HG02759 (cell line): Measurements from ENCODE around the gene PZP.
"Not testable (repeated sequence)": the region's sequence is repeated elsewhere in the genome, so short reads cannot be mapped to it uniquely, and the experiment has no call there.

Experiments
- ATAC-seq: cut with Tn5 transposase; IDR thresholded peaks from one replicate; pipeline ENCODE4 v1.9.1; 2021; ENCODE audit warnings: mild to moderate bottlenecking, moderate library complexity; ENCODE audit not compliant: unreplicated experiment

The PZP gene

DNA sequence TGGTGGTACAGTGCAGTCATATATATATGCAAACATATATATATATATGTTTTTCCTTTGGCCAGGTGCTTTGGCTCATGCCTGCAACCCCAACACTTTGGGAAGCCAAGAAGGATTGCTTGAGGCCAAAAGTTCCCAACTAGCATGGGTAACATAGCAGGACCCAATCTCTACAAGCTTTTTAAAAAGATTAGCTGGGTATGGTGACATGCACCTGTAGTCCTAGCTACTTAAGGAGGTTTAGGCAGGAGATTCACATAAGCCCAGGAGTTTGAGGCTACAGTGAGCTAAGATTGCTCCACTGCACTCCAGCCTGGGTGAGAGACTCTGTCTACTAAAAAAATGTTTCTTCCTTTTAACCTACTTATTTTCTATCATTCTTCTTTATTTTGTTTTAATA, 10.2 kb downstream of the PZP start:
- ATAC-seq = no peak

DNA sequence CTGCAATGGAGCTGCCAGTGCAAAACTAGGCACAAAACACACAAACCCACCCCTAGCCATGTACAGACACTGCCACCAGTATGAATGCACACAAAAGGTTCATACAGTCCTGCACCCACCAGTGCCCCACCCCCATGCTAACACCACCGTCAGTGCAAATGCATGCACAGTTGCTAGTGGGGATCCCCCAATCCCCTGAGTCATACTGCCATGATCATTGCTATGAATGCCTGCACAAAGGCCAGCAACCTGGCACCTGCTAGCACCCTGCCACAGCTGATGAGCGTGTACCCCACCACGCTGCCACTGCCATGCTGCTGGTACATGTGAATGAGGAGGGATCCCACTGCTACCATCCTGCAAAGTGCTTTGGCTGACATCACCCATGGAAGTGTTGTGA, 23.9 kb downstream of the PZP start:
- ATAC-seq = no peak

DNA sequence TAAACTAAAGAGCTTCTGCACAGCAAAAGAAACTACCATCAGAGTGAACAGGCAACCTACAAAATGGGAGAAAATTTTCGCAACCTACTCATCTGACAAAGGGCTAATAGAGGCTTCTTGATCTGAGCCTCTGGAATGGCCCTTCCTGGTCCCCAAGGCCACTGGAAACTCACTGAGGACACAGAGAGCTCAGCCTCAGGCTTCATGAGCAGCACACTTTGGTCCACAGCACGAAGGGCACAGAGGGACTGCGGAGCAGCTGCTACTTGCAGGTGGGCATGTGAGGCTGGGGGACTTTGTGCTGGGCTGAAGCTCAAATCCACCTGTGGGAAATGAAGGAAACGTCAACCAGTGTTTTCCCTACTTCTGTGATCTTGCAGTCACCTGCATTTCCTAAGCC, 27.4 kb downstream of the PZP start:
- ATAC-seq = no peak

DNA sequence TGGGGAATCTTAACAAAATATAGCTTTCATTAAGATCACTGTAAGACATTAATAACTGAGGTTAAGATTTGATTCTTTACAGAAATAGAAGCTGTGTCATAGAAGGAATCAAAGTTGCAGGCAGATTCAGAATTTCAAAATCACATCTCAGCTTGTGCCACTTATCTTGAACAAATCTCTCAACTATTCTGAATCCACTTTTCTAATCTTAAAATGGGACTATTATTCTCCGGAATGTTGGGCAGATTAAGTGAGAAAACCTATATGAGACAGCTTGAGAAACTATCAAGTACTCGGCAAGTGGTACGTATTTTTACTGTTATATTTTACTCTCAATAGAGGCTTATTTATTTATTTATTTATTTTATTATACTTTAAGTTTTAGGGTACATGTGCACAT, 28.4 kb downstream of the PZP start:
- no peak for ATAC-seq

DNA sequence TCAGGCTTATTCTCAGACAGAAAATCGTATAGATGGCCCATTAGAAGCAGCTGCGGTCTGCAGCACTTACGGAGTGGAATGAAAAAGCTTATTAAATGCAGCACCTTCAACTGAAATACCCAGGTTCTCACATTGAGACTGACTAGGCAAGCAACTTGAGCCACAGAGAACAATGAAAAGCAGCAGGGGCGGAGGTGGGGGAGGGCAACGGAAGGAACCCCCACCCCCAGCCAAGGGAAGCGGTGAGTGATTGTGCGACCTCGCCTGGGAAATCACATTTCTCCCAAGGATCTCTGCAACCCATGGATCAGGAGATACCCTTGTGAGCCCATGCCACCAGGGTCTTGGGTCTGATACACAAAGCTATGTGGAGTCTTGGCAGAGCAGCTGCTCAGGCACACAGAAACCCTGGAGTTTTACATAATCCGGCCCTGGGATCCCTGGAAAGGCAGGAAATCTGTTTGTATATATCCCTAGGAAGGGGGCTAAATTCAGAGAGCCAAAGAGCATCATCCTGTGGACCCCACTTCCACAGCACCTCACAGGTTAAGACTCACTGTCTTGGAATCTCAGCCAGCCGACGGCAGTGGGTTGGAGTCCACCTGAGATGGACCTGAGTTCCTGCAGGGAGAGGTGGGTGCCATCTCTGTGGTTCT, 38.1 kb downstream of the PZP start:
- no peak for ATAC-seq

DNA sequence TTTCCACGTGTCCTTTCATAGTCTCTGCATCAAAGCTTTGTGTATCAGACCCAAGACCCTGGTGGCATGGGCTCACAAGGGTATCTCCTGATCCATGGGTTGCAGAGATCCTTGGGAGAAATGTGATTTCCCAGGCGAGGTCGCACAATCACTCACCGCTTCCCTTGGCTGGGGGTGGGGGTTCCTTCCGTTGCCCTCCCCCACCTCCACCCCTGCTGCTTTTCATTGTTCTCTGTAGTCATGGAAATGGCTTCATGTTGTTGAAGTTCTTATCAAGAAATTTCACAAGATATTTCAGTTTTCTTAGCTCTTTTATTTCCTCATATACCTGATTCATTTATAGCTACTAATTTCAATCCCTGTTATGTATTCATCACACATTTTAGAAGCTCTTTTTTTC, 40.9 kb downstream of the PZP start:
- not testable (repeated sequence) for ATAC-seq

DNA sequence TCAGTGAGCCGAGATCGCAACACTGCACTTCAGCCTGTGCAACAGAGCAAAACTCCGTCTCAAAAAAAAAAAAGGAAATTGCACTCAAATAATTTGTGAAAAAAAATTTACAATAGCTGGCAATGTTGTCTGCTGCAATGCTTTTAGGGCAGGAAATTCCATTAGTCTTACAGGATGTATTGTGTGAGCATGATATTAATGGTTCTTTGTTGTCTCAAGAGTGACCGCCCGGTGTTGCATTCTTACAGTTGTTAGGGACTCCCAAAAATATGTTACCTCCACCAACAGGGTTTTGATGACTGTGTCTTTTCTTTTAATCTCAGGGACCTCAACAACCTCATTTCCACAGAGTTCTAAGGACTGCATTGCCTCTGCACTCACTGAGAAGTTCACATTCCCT, 44.8 kb downstream of the PZP start:
- no peak for ATAC-seq

DNA sequence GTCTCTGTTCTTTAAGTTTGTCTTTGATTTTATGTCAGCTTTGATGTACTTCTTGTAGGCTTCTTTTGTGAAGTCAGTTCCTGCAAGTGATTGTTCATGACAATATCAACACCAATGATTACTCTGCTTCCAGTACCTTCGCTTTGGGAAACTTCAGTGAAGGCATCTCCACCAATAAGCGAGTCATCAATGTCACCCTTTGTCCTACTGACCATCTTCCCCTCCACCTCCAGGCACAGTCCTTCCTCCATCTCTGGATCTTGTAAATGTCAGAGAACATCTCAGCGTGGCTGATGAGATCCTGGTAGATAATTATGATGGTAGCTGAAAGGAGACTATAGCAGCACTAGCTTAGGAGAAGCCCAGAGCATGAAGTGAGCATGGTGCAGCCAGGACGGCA, 52.1 kb downstream of the PZP start:
- ATAC-seq = no peak

DNA sequence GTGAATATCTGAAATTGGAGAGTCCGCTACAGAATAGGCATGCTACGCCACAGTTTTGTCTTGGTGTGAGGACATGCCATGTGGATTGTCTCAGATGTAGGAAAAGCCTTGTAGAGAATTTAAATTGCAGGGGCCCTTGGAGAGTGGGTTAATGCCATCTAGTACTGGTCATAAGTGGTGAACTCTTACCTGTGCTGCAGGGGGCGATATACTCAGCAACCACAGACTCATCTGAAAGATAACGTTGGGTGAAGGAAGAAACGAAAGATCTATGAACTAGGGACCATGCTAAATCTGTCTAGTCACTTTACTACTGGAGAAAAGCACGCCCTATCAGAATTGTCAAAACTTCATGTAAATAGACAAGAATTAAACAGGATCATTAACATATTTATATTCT, 58.8 kb downstream of the PZP start:
- ATAC-seq = no peak

DNA sequence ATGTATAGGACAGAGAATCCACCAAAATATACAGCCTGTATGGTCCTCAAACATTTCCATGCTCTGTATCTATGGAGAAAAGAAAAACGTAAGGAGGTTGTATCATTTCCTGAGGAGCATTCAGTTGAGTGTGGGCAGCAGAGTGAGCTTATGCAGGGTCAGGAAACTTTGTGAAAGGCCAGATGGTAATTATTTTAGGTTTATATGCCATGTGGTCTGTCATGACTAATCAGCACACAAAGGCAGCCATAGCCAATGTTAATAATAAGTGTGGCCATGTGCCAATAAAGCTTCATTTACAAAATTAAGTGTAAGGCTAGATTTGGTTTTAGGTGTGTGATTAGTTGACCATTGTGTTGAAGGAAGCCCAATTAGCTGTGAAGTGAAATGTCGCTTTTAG, 59.3 kb downstream of the PZP start:
- no peak for ATAC-seq

DNA sequence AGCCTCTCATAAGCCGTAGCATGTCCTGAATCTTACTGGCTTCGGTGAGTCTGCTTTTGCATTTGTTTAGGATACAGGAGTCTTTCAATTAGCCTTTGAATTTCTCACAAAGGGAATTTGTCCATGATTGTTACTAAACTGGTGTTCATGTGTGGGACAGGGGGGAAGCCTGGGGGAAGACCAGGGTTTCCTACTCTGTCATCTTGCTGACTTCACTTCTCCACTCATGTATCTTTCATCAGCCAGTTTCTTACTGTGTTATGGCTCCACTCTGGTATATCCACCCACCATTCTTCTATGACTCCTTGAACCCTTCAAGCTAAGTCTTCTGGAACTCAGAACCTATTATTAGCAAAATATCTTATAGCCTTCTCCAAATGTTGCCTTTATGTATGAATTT, 60.7 kb downstream of the PZP start:
- ATAC-seq = no peak

DNA sequence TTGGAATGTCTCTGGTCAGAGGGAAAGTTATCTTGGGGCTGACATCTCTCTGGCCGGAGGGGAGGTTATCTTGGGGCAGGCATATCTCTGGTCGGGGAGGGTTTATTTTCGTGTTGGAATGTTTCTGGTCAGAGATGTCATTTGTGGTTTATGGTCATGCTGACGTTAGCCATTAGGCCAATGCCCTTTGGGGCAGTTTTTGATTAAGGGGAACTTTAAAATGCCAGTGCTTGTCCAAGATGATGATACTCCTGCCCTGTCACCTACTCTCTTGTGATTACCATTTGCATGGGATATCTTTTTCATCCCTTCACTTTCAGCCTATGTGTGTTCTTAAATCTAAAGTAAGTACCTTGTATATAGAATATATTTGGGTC, 63.5 kb downstream of the PZP start:
- ATAC-seq = no peak

DNA sequence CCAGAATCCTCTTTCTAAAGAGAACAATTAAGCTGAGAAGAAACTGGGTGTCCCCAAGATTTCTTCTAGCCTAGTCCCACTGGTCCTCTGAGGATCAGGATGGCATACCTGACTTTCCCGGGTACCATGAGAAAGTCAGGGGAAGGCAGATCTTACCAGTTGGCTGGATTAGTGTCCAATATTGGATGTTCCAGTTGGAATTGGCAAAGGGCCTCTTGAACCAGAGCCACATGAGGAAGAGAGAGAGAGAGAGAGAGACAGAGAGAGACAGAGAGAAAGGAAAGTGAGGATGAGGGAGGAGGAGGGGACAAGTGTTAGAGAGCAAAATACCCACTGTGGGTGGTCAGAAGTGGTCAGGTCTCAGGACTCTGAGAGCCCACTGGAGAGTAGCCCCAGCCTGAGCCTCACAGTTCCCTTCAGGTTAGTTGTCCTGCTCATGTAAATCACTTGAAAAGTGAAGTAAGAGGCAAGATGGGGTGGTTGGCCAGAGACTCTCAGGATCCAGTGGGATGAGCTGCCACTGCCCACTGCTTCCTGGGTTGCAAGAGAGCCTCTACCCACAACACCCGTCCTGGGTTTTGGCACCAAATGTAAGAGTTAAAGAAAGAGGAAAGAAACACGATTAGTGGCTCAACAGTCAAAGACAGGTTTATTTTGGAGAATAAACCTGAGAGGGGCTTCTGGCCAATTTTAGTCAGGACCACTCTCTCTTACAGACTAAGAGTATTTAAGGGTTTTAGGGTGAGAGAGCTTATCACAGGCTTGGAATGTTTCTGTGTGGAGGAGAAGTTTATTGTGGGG, 64.1 kb downstream of the PZP start:
- ATAC-seq = no peak

DNA sequence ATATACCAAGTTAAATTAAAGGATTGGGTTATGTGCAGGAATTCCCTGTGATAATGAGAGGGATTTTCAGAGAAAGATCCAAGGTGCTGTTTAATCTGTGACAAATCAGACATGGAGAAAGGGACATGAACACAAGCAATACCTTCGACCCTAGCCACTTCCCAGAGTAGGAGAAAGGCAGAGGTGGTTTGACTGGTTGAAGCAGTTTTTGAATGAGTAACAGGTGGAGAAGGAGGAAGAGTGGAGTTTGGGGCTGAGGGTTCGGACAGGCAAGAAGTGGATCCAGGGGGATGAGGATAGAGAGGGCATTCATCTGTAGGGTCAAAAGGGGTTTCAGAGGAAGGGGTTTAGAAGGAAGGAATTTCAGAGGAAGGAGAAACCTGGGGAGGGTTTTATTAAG, 65.1 kb downstream of the PZP start:
- no peak for ATAC-seq

DNA sequence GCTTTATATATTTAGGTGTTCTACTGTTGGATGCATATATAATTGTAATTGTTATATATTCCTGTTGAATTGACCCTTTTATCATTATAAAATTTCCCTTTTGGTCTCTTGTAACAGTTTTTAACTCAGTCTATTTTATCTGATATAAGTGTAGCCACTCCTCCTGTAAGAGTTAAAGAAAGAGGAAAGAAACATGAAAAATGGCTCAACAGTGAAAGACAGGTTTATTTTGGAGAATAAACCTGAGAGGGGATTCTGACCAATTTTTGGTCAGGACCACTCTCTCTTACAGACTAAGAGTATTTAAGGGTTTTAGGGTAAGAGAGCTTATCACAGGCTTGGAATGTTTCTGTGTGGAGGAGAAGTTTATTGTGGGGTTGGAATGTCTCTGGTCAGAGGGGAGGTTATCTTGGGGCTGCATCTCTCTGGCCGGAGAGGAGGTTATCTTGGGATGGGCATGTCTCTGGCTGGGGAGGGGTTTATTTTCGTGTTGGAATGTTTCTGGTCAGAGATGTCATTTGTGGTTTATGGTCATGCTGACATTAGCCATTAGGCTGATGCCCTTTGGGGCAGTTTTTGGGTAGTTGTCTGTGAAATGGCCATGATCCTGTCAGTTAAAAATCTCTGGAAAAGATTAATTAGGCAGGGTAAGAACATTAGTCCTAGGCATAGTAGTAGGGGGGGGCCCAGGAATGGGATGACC, 68.5 kb downstream of the PZP start:
- not testable (repeated sequence) for ATAC-seq

DNA sequence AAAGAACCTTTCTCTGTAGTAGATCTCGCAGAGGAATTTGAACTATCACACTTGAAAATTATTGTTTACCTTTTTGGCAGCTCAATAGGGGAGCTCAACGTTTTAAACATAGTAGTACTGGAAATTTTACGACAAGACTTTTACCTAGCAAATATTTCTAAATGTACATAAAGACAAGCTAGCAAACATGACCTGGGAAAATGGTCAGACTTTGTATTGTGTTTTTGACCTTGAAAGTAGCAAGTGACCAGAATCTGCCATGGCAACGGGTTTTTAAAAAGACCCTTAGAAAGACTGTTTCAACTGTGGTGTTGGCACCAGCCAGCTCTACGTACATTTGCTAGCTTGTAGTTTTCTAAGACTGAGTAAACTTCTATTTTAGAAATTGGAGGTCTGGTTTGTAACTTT, 72.3 kb downstream of the PZP start:
- no peak for ATAC-seq

DNA sequence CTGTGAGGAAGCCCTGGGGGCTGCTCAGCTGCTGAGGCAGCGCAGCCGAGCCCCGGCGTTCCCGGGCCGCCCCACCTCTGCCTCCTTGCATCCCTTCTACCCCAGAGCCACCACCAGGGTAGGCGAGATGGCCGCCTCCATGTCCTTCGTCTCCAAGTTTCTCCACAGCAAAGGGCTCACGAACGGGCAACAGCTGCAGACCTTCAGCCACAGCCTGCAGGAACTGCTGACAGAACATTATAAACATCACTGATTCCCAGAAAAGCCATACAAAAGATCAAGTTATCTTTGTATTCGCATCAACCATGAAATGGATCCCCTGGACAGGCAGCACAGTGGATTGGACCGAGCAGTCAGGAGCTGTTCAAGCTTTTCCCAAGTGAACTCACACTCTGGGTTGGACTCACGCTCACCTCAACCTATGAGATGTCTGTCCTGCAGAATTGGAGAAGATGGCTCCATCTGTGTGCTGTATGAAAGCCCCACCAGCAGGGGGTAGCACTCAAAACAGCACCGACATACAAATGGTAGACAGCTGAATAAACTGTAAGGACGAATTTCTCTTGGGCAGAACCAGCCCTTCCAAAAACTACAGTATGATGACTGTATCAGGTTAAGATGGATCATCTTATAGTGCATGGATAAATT, 73.1 kb downstream of the PZP start:
- no peak for ATAC-seq

DNA sequence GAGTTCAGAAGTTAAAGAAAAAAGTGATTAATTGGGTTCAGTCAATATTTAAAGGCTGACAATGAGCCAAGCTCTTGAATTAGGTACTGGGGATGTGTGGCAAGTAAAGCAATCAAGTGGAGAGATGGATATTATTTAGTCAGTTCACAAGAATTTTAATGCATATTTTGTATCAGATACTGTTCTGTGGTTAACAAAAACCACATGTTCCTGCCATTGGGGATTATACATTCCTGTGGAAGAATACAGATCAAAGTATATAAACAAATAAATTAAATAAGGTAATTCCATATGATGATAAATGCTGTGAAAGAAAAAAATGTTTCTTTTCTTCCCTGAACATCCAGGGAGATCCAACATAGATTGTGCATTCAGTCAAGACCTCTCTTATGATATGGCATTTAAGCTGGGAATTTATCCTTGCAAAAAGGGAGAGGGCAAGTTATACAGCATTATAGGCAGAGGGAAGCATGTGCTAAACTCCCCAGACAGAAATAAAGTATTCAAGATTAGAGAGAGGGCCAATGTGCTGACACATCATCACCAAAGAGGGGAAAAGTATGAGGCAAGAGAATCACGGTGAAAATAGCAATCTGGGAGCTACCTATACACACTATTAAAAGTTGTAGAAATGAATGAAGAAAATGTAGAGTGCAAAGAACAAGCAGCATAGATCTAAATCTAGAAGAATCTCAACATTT, 74.8 kb downstream of the PZP start:
- no peak for ATAC-seq

DNA sequence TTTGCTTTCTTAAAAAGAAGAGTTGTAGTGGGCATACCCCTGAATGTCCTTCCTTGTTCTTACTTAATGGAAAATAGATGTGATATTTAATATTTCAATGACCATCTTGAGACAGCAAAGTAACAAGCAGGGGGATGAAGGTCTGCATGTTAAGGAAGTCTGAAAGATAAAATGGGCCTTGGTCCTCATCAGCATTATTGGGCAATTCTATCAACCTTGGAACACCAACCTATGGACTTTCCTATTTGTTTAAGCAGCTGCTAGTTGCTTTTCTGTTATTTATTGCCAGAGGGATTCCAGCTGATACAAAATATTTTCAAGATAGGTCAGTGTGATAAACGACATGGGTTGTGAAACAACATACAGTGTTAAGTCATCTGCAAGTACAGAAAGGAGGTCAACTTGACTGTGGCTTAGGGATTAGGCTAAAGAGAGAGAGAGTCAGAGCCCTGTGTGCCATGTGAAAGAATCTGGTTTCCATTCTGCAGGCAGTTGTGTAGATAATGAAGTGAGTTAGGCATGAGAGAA, 76.1 kb downstream of the PZP start:
- ATAC-seq = no peak

DNA sequence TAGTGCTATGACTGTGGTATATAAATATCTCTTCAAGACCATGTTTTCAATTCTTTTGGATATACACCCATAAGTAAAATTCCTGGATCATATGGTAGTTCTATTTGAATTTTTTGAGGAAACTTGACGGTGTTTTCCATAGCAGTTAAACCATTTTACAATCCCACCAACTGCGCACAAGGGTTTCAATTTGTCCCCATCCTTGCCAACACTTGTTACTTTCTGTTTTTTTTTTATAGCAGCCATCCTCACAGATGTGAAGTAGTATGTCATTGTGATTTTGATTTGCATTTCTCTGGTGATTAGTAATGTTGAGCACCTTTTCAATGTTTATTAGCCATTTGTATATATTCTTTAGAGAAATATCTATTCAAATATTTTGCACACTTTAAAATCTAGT, 78.0 kb downstream of the PZP start:
- no peak for ATAC-seq
